T-helper 2 cell treated with Interferon-gamma antibody and Interleukin-4, amounts not matched to agents 100 ng/mL and 5 ng/mL, for 36 hours (primary cell): ENCODE measurements around the gene KDM6A. TPM values are rescaled to one million over a fixed set of nuclear protein-coding genes. Genes with fewer than 3 reads are reported as not detected.
"Not testable (repeated sequence)": the region's sequence is repeated elsewhere in the genome, so short reads cannot be mapped to it uniquely, and the experiment has no call there.

Experiments
- intact Hi-C: fragments of 100-400 bp; cut with micrococcal nuclease; formaldehyde crosslinking; loops from one replicate; pipeline ENCODE4 v1.15.1; 2023
- total RNA-seq: library from RNA; stranded (reverse); gene quantifications from 2 replicates; pipeline ENCODE4 v1.2.3, GENCODE V29; 2022

The KDM6A gene
- total RNA-seq, 1 donor from 2014 or later = 24.8 TPM

GRCh38 chrX:44884944-44885343 is 12.0 kb downstream of the KDM6A start:
- intact Hi-C loops = no loop called here

DNA sequence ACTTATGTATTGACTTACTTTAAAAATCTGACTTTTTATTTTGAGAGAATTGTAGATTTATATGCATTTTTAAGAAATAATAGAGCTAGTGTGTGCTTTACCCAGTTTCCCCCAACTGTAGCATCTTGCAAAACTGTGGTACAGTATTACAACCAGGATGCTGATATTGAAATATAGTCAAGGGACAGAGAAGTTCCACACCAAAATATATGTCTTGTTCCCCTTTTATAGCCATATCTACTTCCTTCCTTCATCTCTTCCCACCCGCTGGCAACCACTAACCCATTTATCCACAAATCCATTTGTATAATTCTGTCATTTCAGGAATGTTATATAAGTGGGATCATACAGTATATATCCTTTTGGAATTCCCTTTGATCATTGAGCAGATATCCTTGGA is 16.8 kb downstream of the KDM6A start:
- intact Hi-C loops = no loop called here

GRCh38 chrX:44890247-44890646 is 17.3 kb downstream of the KDM6A start:
- intact Hi-C loops = no loop called here

DNA sequence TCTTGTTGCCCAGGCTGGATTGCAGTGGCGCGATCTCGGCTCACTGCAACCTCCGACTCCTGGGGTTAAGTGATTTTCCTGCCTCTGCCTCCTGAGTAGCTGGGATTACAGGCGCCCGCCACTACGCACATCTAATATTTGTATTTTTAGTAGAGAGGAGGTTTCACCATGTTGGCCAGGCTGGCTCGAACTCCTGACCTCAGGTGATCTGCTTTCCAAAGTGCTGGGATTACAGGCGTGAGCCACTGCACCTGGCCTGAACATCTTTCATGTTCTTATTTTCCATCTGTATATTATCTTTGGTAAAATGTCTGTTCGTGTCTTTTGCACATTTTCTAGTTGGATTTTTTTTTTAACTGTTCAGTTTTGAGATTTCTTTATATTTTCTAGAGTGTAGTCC is 17.7 kb downstream of the KDM6A start:
- intact Hi-C loops = not testable (repeated sequence)

DNA sequence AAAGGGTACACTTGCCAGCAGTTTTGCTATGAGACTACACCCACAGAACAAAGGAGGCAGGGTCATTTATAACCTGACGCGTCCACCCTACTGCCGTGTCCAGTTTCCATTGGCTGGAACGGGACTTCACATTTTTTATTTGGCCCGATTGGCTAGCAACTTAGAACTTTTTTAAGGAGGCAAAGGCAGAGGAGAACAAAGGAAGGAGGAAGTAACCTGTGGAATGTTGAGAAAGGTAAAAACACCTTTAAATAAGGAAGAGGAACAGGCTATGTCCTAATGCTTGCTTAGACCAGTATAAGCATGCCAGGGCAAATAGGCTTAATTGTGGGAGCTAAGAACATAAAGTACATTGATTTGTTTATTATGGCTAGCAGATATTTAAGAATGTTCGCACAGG is 18.7 kb downstream of the KDM6A start:
- intact Hi-C loops = no loop called here

GRCh38 chrX:44896876-44897186 is 23.8 kb downstream of the KDM6A start:
- intact Hi-C loops = no loop called here

- intact Hi-C loops = no loop called here
Observed at GRCh38 chrX:44897539-44897938, 24.6 kb downstream of the KDM6A start.

GRCh38 chrX:44898411-44899221 is 25.6 kb downstream of the KDM6A start:
- intact Hi-C loops = no loop called here

DNA sequence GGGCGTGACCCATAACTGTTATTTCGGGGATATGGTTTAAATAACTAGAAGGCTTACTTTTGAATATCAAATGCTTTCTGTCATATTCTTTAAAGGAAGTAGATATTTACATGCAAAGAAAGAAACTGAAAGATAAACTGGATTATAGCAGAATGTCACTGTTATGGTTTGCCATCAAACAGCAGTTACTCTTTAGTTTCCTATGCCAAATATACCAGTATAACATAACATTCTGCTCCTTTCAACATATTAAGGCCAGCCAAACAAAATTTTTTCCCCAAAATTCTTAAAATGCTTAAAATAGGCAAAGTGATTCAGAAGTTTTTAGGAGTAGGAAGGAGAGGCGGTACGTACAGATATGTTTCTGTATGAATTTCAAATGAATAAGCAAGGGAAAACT is 27.0 kb downstream of the KDM6A start:
- intact Hi-C loops = no loop called here

DNA sequence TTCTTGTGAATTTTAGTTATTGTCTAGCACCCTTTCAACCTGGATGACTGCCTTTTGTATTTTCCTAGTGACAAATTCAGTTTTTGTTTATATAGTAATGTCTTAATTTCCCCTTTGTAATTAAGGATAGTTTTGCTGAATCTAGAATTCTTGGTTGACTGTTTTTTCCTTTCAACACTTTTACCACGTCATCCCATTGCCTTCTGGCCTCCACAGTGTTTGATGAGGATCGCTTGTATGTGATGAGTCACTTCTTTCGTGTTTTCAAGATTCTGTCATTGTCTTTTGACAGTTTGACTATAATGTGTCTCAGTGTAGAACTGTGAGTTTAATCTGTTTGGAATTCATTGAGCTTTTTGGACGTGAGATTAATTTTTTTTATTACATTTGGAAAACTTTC is 30.1 kb downstream of the KDM6A start:
- intact Hi-C loops = no loop called here

- intact Hi-C loops = no loop called here
Observed at GRCh38 chrX:44903830-44904530, 31.0 kb downstream of the KDM6A start.

GRCh38 chrX:44904542-44905115 is 31.6 kb downstream of the KDM6A start:
- intact Hi-C loops = no loop called here

DNA sequence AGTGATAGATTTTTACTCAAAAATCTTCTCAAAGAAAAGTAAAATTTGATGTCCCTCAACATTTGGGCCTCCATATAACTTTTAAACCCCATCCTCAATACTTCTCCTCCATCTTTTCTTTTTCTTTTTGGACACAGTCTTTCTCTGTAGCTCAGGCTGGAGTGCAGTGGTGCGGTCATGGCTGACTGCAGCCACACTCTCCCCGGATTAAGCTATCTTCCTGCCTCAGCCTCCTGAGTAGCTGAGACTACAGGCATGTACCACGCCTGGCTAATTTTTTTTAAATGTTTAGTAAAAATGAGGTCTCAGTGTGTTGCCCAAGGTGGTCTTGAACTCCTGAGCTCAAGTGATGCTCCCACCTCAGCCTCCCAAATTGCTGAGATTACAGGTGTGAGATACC is 33.1 kb downstream of the KDM6A start:
- intact Hi-C loops = no loop called here

GRCh38 chrX:44906542-44906941 is 33.6 kb downstream of the KDM6A start:
- intact Hi-C loops = no loop called here

- intact Hi-C loops = no loop called here
Observed at GRCh38 chrX:44908153-44908552, 35.2 kb downstream of the KDM6A start.

GRCh38 chrX:44908827-44909226 is 35.8 kb downstream of the KDM6A start:
- intact Hi-C loops = no loop called here

GRCh38 chrX:44910508-44910907 is 37.5 kb downstream of the KDM6A start:
- intact Hi-C loops = not testable (repeated sequence)

- intact Hi-C loops = not testable (repeated sequence)
Observed at GRCh38 chrX:44911074-44911600, 38.1 kb downstream of the KDM6A start.

DNA sequence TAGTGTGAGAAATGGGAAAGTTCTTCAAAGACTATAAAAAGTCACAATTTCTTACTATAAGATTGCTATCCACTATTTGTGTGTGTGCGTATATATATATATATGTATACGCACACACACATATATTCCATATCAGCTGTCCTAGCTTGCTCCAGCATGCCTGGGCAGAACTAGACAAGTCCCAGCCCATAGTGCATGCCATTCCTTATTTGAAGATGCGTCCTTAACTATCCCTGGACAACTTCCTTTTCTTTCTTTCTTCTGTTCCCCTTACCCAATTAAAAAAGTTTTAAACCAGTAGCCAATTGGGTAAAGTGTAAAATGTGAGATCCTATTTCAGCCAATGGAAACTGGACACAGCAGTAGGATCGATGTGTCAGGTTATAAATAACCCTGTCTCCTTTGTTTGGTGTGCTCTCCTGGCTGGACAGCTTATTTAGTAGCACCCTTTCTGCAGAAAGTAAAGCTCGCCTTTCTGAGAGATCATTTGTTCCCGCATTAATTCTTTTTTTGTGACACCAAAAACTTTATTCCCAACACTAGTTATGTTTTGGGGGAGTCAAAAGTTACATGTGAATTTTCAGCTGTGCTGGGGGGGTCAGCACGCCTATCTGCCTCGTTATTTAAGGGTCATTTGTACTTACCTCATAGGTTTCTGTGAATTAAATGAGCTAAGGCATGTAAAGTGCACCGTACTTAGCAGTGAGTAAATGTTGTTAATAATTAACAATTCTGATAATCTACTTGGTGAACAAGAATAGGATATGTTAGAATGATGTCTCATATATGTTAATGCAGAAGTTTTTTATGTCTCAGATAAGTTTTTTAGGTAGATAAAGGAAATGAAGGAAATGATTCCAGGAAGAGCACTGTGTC is 40.9 kb downstream of the KDM6A start:
- intact Hi-C loops = no loop called here

- intact Hi-C loops = no loop called here
Observed at GRCh38 chrX:44914532-44915198, 41.7 kb downstream of the KDM6A start.

GRCh38 chrX:44915361-44915868 is 42.4 kb downstream of the KDM6A start:
- intact Hi-C loops = no loop called here
